Stimulated activated CD4-positive, alpha-beta T cell treated with anti-CD3 and anti-CD28 coated beads, Interleukin-4, amount 100 ng/mL, for 1 hour (primary cell): ENCODE data around the gene SHLD2.
"Not testable (repeated sequence)": the region's sequence is repeated elsewhere in the genome, so short reads cannot be mapped to it uniquely, and the experiment has no call there.

Experiments used
- DNase-seq: peaks from one replicate; pipeline ENCODE4 v3.0.0-alpha.2; 2020

SHLD2 gene

GRCh38 chr10:87219370-87219769, 124.4 kb downstream of the SHLD2 start:
- not testable (repeated sequence) for DNase-seq

GRCh38 chr10:87222789-87223188, 127.8 kb downstream of the SHLD2 start:
- not testable (repeated sequence) for DNase-seq

- DNase-seq: not testable (repeated sequence)
Observed at GRCh38 chr10:87225148-87225547, 130.1 kb downstream of the SHLD2 start, which contains the start of gene NUTM2A. TSS of gene NUTM2A (plus strand) at chr10:87225448. CDS start at chr10:87225831, 383 bp downstream.

- not testable (repeated sequence) for DNase-seq
Observed at GRCh38 chr10:87228247-87228646, 133.2 kb downstream of the SHLD2 start.

GRCh38 chr10:87229211-87229610, 134.2 kb downstream of the SHLD2 start:
- not testable (repeated sequence) for DNase-seq

GRCh38 chr10:87234854-87235253, 139.8 kb downstream of the SHLD2 start:
- not testable (repeated sequence) for DNase-seq

GRCh38 chr10:87237244-87237643, 142.2 kb downstream of the SHLD2 start:
- not testable (repeated sequence) for DNase-seq

GRCh38 chr10:87239346-87239808, 144.4 kb downstream of the SHLD2 start:
- not testable (repeated sequence) for DNase-seq
